ENCODE results near the gene OPTC. TPM values are rescaled to one million over a fixed set of nuclear protein-coding genes. Genes with fewer than 3 reads are reported as not detected.

OPTC gene
- total and polyA plus RNA-seq, 9 donors: 0.08 TPM; not detected in 8

GRCh38 chr1:203508463-203509073, 14.6 kb downstream of the OPTC start:
- Histone ChIP-seq H3K27ac (peak overlapping the region in 1 of 2 donors; percentile 64), H3K36me3 (no peaks in the 10 kb centered on the region), H3K9me3 (no peaks in the 10 kb centered on the region), H3K4me3 (no peak overlapping the region), H3K4me1 (ENCODE audit: insufficient read depth) (peaks cover 12% of the 10 kb centered on the region), H3K27me3 (no peaks in the 10 kb centered on the region)
- intact Hi-C loops (cut with DNase I): loop anchor here in 3 of 4 donors (5.0 to 10.0 kb wide), 3 partner anchors 116 to 194 kb away; partner anchors contain the start of gene ATP2B4 (in 3 of the 3)
- peak; percentile 42 to 58 (median 56) for DNase-seq
- peak in 1 of 3 donors; percentile 5 for TF ChIP-seq CTCF (IDR thresholded peaks at IDR 0.05)
- no peak for TF ChIP-seq EP300 (IDR thresholded peaks at IDR 0.05)
- no peak for TF ChIP-seq POLR2A (IDR thresholded peaks at IDR 0.05)
- WGBS, 3 donors: 27 to 49% (median 46%) methylated on average over 10 of the region's 10 CpGs

GRCh38 chr1:203509135-203509534, 15.2 kb downstream of the OPTC start:
- WGBS, 3 donors: 52 to 92% (median 87%) methylated on average over 1 of the region's 1 CpG
- peaks cover 12% of the 10 kb centered on the region for H3K4me1 ChIP-seq (ENCODE audit: insufficient read depth)

DNA sequence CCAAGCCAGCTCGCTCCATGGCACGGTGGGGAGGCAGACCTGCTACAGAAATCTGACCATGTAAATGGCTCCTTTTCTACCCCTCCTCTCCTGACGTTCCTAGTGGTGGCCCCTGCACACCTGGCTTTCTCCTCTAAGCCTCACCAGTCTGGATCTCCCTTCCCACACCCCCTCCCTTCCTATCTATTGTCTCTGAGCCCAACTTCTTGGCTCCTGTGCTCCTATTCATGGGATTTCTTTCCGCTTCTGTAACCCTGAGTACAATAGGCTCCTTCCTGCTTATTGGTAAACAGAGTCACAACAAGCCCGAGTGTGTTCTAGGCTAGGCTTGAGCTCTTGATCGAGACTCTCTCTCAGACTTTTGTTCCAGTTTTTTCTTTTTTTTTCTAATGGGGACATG, 17.6 kb downstream of the OPTC start:
- Histone ChIP-seq H3K36me3 (no peaks in the 10 kb centered on the region), H3K9me3 (no peaks in the 10 kb centered on the region), H3K4me1 (ENCODE audit: insufficient read depth) (peaks cover 12% of the 10 kb centered on the region), H3K27me3 (no peaks in the 10 kb centered on the region), H3K4me3 (no peak overlapping the region), H3K27ac (no peak overlapping the region)
- intact Hi-C loops (cut with DNase I): no loop called here
- WGBS, 3 donors: 83 to 88% (median 88%) methylated on average over 6 of the region's 6 CpGs
- DNase-seq: no peak
- TF ChIP-seq CTCF (IDR thresholded peaks at IDR 0.05) (no peak), EP300 (IDR thresholded peaks at IDR 0.05) (no peak), POLR2A (IDR thresholded peaks at IDR 0.05) (no peak)

More at GRCh38 chr1:203509135-203509534, 15.2 kb downstream of the OPTC start:
- H3K36me3 ChIP-seq: no peaks in the 10 kb centered on the region
- no peaks in the 10 kb centered on the region for H3K9me3 ChIP-seq
- TF ChIP-seq POLR2A (IDR thresholded peaks at IDR 0.05) (no peak), EP300 (IDR thresholded peaks at IDR 0.05) (no peak), CTCF (IDR thresholded peaks at IDR 0.05) (no peak)
- DNase-seq: no peak
- no peak overlapping the region for H3K4me3 ChIP-seq
- intact Hi-C loops (cut with DNase I): loop anchor here in 3 of 4 donors (5.0 to 10.0 kb wide), 3 partner anchors 116 to 193 kb away; partner anchors contain the start of gene ATP2B4 (in 3 of the 3)
- H3K27me3 ChIP-seq: no peaks in the 10 kb centered on the region
- H3K27ac ChIP-seq: peak overlapping the region in 1 of 2 donors; percentile 64

DNA sequence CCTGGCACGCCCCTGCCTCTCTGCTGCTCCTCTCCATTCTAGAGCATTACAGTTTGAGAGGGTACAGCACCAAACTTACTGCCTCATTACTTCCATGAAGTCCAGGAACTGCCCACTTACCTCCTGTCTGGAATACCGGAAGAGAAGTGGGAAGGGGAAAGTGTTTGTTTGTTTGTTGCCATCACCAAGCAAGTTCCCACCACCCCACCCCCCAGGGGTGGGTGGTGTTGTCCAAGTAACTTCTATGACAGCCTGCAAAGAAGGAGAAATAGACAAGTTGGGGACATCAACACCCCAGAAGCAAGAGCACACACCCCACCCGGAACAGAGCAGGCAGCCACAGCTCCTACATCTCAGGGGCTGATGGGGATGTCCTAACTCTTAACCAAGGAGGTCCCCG, 18.0 kb downstream of the OPTC start:
- H3K27ac ChIP-seq: no peak overlapping the region
- peaks cover 12% of the 10 kb centered on the region for H3K4me1 ChIP-seq (ENCODE audit: insufficient read depth)
- DNase-seq: no peak
- no peak for TF ChIP-seq CTCF (IDR thresholded peaks at IDR 0.05)
- TF ChIP-seq POLR2A (IDR thresholded peaks at IDR 0.05): no peak
- no peak for TF ChIP-seq EP300 (IDR thresholded peaks at IDR 0.05)
- no peak overlapping the region for H3K4me3 ChIP-seq
- H3K36me3 ChIP-seq: no peaks in the 10 kb centered on the region
- no peaks in the 10 kb centered on the region for H3K9me3 ChIP-seq
- intact Hi-C loops (cut with DNase I): no loop called here
- no peaks in the 10 kb centered on the region for H3K27me3 ChIP-seq
- WGBS, 3 donors: 87 to 90% (median 90%) methylated on average over 4 of the region's 4 CpGs

All from ovary (tissue), 9 donors.